ENCODE measurements around the gene MAP3K7.

The MAP3K7 gene

DNA sequence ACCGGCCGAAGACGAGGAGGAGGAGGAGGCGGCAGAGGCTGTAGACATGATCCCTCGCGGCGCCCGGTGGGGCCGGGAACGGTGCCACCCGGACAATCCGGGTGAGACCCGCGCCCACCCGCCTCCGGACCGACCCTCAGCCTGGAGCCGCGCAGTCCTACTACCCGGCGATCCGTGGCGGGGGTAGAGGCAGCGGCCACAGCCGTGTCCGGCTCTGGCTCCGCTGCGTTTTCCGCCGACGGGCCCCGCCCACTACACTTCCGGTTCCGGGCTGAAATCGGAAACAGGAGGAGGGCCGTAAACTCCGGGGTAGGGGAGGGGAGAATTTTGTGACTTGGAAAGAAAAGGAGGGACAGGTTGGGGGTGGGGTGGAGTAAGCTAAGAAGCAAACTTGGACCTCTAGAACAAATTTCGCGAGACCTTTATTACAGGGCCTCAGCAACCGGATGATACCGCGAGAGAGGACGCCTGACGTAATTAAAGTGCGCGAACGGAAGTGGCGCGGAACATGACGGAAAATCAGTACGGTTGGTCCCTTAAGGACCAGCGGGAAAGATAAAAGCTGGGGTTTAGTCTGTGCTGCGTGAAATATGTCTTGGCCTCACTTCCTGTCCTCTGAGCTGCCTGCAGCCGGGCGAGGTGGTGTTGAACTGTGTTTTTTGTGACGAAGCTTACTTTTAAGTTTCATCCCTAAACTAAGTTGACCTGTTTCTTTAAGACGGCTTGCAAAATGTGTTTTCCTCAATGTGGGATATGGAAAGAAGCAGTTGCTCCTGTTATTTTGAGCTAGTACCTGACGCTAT is at the start of gene MAP3K7:
Gene MAP3K7, minus strand, starts transcription at position 237 of the 803 bp plus-strand sequence. Its CDS starts 189 bp downstream, at position 48.
- peak within 1 kb of the TSS; percentile 79 for H3K4me3 ChIP-seq (ENCODE audit: low read depth, low read length)
- TF ChIP-seq, protein P1, sequence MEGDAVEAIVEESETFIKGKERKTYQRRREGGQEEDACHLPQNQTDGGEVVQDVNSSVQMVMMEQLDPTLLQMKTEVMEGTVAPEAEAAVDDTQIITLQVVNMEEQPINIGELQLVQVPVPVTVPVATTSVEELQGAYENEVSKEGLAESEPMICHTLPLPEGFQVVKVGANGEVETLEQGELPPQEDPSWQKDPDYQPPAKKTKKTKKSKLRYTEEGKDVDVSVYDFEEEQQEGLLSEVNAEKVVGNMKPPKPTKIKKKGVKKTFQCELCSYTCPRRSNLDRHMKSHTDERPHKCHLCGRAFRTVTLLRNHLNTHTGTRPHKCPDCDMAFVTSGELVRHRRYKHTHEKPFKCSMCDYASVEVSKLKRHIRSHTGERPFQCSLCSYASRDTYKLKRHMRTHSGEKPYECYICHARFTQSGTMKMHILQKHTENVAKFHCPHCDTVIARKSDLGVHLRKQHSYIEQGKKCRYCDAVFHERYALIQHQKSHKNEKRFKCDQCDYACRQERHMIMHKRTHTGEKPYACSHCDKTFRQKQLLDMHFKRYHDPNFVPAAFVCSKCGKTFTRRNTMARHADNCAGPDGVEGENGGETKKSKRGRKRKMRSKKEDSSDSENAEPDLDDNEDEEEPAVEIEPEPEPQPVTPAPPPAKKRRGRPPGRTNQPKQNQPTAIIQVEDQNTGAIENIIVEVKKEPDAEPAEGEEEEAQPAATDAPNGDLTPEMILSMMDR (IDR thresholded peaks at IDR 0.05; ENCODE audit: insufficient read depth, low read depth, low read length, missing control alignments): no peak
- peak; percentile 96 for DNase-seq (ENCODE audit: low read depth)

DNA sequence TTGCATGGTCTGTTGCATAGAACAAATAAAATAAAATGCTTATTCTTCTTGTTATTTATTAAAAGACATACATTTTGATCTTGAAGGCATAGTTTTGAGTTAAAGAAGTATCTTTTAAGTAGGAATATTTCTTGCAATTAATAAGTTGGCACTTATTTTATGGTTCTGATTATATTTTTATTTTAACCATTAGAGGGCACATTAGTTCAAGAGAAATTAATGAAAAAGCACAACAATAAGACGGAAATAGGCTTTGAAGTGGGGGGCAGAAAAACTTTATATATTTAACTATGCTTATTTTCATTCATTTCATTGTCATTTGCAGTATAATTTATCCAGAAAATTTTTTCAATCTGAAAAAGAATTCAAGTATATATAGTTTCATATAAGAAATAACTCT is 44.2 kb upstream of the MAP3K7 start:
- TF ChIP-seq, protein P1 (IDR thresholded peaks at IDR 0.05; ENCODE audit: insufficient read depth, low read depth, low read length, missing control alignments): no peak

DNA sequence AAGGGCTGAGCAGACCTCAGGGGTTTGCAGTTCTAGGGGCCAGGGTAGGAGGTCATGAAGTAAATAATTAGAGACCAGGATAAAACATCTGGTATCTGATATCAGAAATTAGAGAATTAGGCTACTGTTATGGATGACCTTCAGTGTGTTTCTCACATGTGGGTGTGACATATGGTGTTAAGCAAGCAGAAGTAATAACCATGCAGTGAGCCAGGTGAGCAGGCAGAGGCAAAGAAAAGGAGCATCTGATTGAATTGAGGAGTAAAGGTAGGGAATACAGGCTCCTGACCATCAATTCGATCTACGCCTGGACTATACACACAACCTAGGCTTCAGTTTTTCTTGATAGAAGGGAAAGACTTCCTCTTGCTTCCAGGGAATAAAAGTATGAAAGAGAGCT is 34.7 kb upstream of the MAP3K7 start:
- H3K4me3 ChIP-seq (ENCODE audit: low read depth, low read length): no peak overlapping the region
- DNase-seq (ENCODE audit: low read depth): no peak
- TF ChIP-seq, protein P1 (IDR thresholded peaks at IDR 0.05; ENCODE audit: insufficient read depth, low read depth, low read length, missing control alignments): no peak

More for the DNA sequence above, 44.2 kb upstream of the MAP3K7 start:
- DNase-seq (ENCODE audit: low read depth): no peak
- H3K4me3 ChIP-seq (ENCODE audit: low read depth, low read length): no peak overlapping the region

DNA sequence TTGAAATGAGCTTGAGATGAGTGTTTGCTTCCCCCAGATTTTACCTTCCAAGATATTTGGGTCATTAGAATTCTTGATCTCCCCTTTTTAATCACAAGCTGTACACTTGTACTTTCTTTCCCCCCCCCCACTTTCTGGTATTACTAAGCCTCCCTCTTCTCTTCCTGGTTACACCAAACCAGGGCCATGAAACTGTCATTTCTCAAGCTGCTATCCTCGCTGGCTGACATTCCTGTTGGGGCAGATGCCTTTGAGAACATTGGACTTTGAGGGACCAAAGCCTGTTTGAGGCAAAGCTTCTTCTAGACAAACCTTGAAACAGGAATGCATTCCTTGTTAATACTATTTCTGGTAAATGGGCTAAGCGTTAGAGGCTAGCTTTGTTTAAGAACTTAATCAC is 32.3 kb upstream of the MAP3K7 start:
- TF ChIP-seq, protein P1 (IDR thresholded peaks at IDR 0.05; ENCODE audit: insufficient read depth, low read depth, low read length, missing control alignments): no peak
- no peak overlapping the region for H3K4me3 ChIP-seq (ENCODE audit: low read depth, low read length)
- no peak for DNase-seq (ENCODE audit: low read depth)

DNA sequence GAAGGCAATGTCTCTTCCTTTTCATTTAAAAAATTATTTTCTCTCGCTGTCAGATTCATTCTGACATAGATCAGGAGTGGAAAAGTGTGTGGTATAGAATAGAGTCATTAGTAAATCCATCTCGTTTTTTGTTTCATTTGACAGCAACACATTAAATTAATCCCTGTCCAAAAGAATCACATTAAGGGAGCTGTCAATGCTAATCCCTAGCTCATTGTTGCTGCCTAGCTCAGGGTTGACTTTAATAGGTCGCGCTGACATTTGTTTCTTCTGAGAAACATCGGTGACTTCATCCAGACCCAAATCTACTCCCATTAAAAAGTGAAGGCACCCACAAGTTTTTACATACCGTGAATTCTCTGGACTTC is 25.4 kb upstream of the MAP3K7 start:
- DNase-seq (ENCODE audit: low read depth): no peak
- TF ChIP-seq, protein P1 (IDR thresholded peaks at IDR 0.05; ENCODE audit: insufficient read depth, low read depth, low read length, missing control alignments): no peak
- H3K4me3 ChIP-seq (ENCODE audit: low read depth, low read length): no peak overlapping the region

DNA sequence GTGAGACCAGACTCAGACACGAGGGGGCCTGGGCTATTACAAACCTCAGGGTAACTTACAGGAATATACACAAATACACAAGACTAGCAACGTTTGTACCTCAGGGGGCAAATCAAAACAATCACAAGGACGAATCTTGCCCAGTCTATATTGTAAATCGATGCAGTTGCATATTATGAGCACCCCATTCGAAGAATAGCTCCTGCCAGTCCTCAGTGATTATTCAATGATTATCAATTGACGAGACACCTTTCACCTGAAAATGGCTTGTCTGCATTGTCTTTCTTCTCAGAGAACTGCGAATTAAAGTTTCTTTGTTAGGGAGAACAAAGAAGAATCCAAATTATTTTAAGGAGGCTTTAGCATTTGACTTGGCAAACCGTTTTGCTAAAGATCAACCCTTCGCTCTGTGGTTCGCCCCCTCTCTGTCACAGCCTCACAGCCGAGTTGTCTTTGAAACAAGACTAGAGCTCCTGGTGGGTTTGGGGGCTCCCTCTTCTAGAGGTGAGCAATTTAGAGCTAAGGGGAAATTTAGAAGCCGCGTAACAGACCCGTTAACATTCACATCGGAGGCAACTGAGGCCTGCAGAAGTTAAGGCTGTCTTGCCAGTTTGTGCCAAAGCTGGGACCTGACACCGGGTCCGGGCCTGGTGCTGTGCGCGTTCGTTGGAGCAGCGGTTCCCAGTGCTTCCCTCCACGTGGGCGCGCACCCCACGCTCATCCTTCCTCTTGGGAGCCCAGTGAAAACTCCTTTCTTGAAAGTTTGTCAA is 24.9 kb upstream of the MAP3K7 start:
- TF ChIP-seq, protein P1 (IDR thresholded peaks at IDR 0.05; ENCODE audit: insufficient read depth, low read depth, low read length, missing control alignments): no peak
- DNase-seq (ENCODE audit: low read depth): no peak

More for the DNA sequence above, 24.9 kb upstream of the MAP3K7 start:
- peak overlapping the region; percentile 67 for H3K4me3 ChIP-seq (ENCODE audit: low read depth, low read length)

All from GM12865 (cell line).